NCI-H2107 treated with DMSO at 0.1 percent for 48 hours (cell line): ENCODE results near the gene BZW2.
A peak's percentile ranks its signal among the peaks of the same experiment; 100 is the strongest.
"Not testable (repeated sequence)": the region's sequence is repeated elsewhere in the genome, so short reads cannot be mapped to it uniquely, and the experiment has no call there.

Source experiments
- DNase-seq: peaks from one replicate; lab custom pipeline; 2025; ENCODE audit not compliant: unreplicated experiment; lab: John Stamatoyannopoulos, UW

The BZW2 gene

DNA sequence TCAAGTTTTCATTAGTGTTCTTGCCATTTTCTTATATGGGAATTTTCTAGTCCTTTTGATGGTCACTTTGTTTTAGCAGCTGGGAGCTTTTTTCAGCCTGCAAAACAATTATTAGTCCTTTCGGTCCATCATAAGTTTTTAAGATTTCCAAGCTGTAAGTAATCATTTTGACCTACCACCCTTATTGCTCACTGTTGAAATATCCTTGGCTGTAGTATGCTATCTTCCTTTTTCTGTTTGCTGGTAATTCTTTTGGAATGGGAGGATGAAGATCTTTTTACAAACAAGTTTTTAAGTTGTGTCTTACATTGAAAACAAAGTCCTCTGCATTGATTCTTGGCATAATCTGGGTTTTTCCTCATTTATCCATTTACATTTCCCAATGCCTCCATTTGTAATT lies 24.0 kb downstream of the BZW2 start:
- no peak for DNase-seq

DNA sequence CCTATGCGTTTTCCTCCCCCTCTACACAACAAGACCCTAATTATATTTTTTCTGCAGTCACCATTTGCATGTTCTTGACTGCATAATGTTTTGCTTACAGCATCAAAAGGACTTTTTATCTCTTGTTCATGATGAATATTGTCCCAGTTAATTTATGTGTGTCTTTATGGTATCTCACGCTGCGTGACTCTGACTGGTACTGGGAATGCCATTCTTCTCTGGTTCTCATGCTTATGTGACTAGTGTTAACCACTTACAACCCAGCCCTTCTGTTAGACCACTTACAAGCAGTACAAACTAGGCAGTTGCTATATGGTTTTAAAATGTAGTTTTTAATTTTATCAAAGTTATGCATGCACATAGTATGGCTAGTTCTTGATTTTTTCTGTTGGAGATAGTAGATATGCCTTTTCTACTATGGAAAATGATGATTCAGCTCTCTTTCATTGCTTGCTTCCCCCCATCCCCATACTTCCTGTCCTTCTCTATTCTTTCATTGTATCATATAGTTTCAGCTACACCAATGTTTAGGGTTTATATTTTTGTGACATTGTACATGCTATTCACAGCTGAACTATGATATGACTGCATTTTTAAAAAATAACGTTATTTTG lies 24.9 kb downstream of the BZW2 start:
- DNase-seq, result no peak

DNA sequence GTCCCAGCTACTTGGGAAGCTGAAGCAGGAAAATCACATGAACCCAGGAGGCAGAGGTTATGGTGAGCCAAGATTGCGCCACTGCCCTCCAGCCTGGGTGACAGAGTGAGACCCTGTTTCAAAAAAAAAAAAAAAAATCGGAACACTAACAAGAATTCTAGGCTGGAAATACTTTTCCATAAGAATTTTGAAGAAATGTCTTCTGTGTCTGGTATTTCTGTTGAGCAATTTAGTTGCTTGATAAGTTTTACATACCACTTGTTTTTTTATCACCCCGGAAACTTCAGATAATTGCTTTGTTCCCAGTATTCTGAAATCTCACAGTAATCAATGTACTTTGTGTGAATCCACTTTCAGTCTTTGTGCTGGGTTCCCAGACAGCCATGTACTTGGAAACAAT lies 25.8 kb downstream of the BZW2 start:
- no peak for DNase-seq

DNA sequence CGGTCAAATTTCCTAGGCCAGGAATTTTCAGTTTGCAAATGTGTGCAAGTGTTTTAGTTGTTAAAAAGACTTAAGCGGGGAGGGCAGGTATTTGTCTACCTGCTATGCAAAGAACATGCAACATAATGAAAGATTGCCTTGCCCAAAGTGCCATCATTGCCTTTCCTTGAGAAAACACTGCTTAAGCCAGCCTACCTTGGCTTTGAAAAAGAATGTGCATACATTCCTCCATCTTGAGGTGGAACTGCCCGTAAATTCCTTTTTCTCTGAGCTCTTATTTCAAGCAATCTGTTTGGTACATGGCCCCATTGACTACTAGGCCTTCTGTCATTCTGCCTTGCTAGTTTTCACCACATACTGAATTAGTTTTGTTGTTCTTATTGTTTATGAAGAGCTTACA lies 29.3 kb downstream of the BZW2 start:
- DNase-seq, result no peak

DNA sequence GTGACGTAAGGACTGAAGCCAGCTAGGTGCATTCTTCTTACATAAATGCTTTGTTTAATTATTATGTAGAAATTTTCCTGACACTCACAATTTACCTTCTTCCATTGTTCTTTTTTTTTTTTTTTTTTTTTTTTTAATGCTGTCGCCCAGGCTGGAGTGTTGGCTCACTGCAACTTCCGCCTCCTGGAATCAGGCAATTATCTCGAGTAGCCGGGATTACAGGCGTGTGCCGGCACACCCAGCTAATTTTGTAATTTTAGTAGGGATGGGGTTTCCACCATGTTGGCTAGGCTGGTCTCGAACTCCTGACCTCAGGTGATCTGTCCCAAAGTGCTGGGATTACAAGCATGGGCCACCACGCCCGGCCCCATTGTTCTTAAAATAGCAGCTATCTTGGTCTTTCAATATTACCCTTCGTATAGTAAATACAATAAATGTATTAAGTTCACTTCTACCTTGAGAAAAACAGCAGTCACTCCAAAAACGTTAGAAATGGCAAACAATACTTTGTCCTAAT lies 32.1 kb downstream of the BZW2 start:
- DNase-seq, result no peak

DNA sequence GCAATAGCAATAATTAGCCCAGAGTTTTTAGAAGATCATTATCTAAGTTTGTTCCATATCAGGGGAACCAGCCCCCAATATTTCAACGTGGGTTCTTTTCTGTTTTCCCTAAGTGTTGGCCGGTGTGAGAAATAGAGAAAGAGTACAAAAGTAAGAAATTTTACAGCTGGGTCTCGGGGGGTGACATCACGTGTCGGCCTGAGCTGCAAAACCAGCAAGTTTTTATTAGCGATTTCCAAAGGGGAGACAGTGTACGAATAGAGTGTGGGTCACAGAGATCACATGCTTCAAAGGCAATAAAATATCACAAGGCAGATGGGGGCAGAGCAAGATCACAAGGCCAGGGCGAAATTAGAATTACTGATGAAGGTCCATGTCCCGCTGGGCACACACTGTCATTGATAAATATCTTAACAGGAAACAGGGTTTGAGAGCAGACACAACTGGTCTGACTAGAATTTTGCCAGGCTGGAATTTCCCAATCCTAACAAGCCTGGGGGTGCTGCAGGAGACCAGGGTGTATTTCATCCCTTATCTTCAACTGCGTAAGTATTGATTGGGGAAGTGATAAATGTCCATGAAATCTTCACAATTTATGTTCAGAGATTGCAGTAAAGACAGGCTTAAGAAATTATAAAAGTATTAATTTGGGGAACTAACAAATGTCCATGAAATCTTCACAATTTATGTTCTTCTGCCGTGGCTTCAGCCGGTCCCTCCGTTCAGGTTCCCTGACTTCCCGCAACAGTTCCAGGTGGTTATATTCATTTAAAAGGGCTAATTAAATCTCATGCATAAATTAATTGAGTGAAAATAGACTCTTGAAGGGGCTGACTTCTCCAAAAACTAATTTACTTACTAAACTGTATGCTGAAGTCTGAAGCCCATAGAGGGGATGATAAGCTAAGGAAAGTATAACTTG lies 32.9 kb downstream of the BZW2 start:
- DNase-seq, result not testable (repeated sequence)

DNA sequence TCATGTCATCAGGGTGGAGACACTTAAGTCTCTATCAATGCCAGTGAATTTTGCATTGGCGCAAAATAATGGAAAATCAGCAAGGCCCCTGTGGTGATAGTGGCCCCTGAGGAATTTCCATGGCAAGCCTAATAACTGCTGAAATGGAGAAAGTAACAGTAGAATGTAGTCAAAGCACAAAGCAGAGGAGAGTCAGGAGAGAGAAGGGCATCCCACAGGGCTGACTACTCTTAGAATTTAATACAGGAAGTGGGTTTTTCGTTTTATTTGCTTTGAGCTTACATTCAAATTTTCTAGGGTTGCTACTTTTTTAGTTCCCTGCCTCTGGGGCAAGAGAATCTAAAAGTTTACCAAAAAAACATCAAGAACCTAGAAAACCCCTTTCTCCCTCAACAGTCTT lies 39.0 kb downstream of the BZW2 start:
- DNase-seq, result no peak

DNA sequence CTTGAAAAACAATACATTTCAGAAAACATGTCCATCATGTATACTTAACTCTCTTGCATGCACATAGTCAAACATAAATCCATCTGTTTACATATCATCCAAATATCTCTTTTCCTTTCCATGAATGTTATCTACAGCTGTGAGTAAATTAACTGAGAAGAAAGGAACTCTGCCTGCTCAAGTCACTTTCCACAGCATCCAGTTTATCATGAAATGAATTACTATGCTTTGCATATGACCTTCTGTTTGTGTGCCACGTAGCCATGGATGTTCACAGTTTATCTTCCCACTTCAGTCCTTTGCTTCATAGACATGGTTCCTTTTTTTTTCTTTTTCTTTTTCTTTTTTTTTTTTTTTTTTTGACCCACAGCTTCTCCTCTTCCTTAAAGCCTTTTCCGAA lies 39.6 kb downstream of the BZW2 start:
- DNase-seq, result no peak

DNA sequence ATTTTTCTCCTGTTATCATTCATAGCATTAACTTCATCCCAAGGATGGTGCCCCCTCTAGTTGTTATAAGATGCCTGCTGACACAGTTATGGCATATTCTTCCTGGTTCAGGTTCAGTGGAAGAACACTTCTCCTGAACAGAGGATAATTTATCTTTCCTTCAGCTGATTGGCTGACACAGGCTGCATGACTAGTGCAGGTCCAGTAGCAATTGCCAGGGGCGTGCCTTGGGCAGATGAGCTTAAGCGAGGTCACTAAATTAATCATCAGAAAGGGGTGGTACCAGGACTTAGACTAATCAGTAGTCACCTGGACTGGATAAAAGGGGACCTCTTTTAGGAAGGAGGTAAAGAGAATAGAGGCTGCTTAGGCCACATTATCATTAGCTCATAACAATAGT lies 42.3 kb downstream of the BZW2 start:
- no peak for DNase-seq

DNA sequence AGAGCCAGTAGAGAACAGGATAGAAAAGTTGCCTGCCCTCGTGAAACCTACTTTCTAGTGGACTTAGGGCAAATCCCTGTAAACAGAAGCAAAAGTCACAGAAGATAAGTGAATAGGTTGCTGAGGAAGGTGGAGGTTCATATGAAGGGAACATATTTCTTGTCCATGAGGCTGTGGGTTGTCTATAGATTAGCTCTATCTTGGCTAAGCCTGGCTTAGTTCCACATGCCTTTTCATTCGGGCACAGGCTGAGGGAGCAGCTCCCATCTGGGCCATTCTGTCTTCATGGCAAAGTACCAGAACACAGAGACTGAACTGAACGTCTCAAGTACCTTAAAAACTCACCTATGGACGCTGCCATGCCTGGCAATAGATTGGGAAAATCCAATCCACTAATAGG lies 45.3 kb downstream of the BZW2 start:
- no peak for DNase-seq

DNA sequence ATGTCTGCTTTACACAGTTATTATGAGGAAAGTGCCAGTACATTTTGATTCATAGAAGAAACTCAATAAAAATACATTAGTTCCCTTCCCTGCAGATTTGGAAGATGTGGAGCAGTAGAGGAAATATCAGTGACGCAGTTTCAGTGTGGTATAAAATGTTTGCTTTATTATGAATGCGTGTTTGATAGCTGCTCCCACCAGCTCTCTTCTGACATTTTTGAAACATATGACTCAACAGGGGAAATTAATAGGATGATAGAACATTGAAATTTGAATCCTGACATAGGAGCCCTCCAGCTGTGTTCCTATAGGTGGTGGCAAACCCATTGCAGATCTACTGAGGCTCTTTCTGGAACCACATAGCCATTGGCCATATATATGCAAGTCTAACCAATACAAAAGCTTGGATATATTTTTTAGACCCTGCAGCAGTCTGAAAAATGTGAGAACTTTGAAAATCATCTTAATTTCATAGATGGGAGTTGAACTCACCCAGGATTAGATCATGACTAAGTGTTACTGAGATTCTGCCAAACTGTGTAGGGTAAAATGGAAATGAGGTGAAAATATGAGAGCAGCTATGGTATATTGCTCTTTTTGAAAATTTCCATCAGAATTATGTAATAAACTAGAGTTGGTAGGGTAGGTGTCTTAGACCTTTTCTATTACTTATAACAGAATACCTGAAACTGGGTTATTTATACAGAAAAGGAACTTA lies 47.8 kb downstream of the BZW2 start:
- DNase-seq, result no peak

DNA sequence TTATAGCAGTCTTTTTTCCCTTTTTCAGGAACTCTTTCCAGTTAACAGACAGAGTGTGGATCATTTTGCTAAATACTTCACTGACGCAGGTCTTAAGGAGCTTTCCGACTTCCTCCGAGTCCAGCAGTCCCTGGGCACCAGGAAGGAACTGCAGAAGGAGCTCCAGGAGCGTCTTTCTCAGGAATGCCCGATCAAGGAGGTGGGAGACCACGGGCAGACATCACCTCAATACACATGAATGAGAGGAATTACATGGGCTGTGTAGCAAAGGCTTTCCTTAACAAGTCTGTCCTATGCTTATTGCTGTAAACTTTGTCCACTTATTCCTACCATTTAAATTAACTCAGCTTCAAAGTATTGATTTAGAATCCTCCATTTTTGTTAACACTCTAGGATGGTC lies 48.8 kb downstream of the BZW2 start:
- DNase-seq, result no peak

DNA sequence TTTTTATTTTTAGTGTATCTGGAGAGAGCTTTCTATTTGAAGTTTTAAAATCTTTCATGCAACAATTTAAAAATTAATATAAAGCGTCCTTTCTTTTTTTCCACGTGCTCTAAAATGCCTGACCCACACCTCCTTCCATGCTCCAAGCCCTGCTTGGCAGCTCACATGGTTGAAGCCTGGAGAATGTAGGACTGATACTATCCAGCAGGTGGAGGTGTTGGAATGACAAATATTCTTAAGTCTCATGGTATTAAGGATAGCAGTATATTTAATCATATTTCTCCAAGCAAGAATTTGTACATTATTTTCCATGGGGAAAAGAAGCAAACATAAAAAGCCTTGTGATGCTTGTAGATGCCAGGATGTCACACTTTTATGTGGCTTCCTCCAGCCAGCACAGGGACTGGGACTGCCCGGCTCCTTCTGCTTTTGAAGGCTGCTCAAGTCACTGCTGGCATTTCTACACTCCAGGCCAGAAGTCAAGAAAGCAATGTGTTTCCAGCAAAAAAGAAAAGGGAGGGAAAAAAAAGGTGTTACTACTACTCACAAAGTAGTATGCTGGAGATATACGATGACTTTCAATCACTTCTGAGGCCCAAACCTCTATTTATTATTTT lies 49.7 kb downstream of the BZW2 start:
- DNase-seq, result peak; percentile 41

DNA sequence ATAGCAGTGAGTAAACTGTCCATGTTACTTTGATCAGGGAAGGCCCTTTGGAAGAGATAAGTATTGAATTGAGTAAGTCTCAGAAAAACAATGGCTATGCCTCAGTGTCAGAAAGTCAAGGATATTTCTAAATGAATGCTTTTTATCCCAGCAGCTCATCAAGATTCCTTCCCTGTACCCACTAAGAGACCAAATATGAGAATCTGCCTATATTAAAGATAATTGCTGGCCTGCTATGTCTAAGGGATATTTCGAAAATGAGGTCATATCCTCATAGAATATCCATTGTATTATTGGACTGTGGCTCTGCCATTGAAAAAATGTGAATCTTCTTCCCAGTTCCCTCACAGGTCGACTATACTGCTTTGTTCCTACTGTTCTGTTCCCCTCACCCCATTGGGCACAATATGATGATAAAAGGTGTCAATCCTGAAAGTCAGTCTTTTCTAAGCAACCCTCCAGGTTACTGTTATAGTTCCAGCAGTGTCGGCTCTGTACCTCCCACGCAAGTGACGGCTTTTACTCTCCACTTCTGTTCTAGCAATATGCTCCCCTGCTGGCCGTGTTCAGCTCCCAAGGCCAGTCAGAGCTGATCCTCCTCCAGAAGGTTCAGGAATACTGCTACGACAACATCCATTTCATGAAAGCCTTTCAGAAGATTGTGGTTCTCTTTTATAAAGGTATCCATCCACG lies 51.7 kb downstream of the BZW2 start:
- DNase-seq, result no peak

DNA sequence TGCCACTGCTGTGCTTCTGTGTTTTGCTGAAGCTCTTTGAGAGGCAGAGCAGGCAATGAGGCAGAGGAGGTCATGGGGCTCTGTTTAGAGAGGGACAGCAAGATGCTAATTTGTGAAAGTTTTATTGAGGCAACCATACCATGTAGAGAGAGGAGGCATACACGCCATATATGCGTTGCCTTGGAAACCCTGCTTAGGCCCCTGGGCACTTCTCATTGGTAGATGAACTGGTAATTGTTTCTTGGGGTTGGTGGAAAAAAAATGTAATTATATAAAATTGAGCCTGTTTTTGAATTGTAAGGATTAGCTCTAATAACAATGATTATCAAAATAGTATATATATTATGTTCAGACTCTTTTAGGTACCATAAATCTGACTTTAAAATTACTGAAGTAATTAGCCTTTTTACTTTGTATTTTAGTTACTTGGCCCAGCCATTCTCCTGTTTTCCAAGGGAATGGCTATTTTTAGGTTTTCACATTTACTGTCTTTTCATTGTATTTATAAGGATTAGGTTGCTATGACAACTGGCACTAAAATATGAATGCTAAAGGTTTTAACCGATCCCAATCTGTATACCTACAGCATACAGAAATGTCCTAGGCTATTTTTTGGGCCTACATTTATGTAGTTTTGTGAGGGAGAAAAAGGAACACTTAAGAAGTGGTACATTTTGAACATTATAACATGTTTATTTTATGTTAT lies 52.4 kb downstream of the BZW2 start:
- DNase-seq, result no peak

DNA sequence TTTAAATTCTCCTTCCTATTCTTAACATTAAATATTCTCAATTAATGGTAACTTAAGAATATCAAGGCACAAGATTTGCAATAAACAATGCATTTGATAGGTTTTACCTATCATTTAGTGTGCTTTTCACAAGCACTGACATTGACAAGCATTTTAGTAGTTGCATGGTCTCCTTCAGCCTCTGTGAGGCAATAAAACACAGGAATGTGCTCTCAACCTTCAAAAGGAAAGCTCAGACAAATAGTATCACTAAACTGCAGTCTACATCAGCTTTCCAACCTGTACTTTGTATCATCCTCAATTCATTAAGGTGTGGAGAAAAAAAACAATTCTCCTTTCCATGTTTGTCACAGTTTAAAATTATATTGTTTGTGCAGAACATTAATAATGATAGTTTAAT lies 56.5 kb downstream of the BZW2 start:
- DNase-seq, result no peak

DNA sequence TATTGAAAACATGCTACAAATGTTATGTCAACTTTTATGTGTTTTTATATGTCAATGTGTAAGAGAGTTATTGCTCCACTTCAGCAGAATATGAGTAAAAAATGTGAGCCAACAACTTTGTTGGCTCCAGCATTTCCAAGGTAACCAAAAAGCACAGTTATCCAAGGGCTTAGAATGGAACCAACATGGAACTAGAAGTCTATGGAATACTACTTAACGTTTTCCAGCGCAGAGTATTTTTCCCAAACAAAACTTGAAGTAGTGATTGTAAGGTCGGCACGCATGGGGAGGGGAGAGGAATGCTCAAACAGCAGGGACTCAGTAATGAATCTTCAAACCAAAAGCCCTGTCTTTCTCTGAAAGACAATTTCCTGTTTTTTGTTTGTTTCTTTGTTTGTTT lies 62.5 kb downstream of the BZW2 start:
- no peak for DNase-seq

DNA sequence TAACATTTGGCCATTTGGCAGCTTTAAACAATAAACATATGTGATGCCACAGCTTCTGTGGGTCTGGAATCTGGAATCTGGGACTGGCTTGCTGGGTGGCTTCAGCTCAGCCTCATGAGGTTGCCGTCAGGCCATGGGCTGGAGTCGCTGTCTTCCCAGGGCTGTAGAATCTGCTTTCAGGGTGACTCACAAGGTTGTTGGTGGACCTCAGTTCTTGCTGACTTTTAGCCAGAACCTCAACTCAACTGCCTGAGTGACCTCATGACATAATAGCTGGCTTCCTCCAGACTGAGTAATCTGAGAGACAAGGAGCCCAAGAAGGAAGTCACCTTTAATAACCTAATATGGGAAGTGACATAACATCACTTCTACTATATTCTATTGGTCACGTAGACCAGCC lies 63.0 kb downstream of the BZW2 start:
- no peak for DNase-seq

DNA sequence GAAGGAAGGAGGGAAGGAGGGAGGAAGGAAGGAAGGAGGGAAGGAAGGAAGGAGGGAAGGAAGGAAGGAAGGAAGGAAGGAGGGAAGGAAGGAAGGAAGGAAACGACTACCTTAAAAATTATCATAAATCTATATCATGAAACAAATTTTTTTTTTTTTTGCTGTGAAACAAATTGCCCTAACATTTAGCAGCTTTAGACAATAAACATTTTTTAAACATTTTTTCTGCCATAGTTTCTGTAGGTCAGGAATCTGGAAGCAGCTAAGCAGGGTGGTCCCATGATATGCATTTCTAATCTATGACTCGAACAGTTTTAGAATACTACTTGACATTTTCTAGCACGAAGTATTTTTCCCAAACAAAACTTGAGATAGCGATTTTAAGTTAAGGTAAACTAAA lies 64.7 kb downstream of the BZW2 start:
- DNase-seq, result no peak

DNA sequence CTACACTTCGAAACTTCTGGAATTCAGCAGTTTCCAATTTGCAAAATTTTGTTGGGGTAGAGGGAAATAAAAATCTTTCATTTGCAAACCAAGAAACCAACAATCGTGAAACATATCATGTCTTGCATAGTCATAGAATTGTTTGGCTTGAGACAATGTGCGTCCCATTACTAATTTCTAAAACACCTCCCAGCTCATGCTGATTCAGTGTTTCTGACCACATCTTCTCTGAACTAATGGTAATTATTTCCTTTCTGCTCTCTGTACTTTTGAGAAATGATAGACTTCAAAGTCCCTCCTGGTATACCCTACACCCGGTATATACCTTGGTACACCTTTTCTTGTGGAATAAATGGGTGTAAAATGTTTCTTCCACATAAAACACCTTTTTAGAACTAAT lies 65.7 kb downstream of the BZW2 start:
- DNase-seq, result no peak
